GM23248 (cell line): ENCODE data around the gene FRRS1L. TPM values are rescaled to one million over a fixed set of nuclear protein-coding genes. Genes with fewer than 3 reads are reported as not detected.

Experiments
- DNase-seq: peaks from one replicate; pipeline ENCODE4 v3.0.0-alpha.2; 2015
- H2AFZ ChIP-seq: fragments of 200-600 bp; sonication (generic); 2 replicates; pipeline ENCODE4 v1.6.1; 2016; ENCODE audit warnings: antibody characterized with exemption
- H3F3A ChIP-seq: fragments of 200-600 bp; sonication (generic); 2 replicates; pipeline ENCODE4 v1.6.1; 2016; ENCODE audit warnings: mild to moderate bottlenecking, antibody characterized with exemption, mixed run types; ENCODE audit not compliant: insufficient read depth
- H3K27ac ChIP-seq: fragments of 200-600 bp; sonication (generic); 2 replicates; pipeline ENCODE4 v1.5.1; 2016; ENCODE audit warnings: mild to moderate bottlenecking
- H3K27me3 ChIP-seq: fragments of 200-600 bp; sonication (generic); replicated peaks from 2 replicates; pipeline ENCODE4 v1.6.1; 2016; ENCODE audit warnings: mild to moderate bottlenecking; ENCODE audit not compliant: insufficient read depth
- H3K36me3 ChIP-seq: fragments of 200-600 bp; sonication (generic); 2 replicates; pipeline ENCODE4 v1.6.1; 2016; ENCODE audit warnings: low read depth, mild to moderate bottlenecking
- H3K4me1 ChIP-seq: fragments of 200-600 bp; sonication (generic); 2 replicates; pipeline ENCODE4 v1.6.1; 2016; ENCODE audit warnings: mild to moderate bottlenecking; ENCODE audit not compliant: insufficient read depth
- H3K4me2 ChIP-seq: fragments of 200-600 bp; sonication (generic); one replicate; pipeline ENCODE4 v1.6.1; 2016; ENCODE audit warnings: mild to moderate bottlenecking; ENCODE audit not compliant: unreplicated experiment
- H3K4me3 ChIP-seq: fragments of 200-600 bp; sonication (generic); 2 replicates; pipeline ENCODE4 v1.5.1; 2016; ENCODE audit warnings: mild to moderate bottlenecking
- H3K79me2 ChIP-seq: fragments of 200-600 bp; sonication (generic); 2 replicates; pipeline ENCODE4 v1.6.1; 2016; ENCODE audit warnings: mild to moderate bottlenecking; ENCODE audit not compliant: insufficient read depth
- H3K9ac ChIP-seq: fragments of 200-600 bp; sonication (generic); 2 replicates; pipeline ENCODE4 v1.6.1; 2016; ENCODE audit warnings: mild to moderate bottlenecking
- H3K9me2 ChIP-seq: fragments of 200-600 bp; sonication (generic); 2 replicates; pipeline ENCODE4 v1.6.1; 2016; ENCODE audit warnings: mixed run types, mild to moderate bottlenecking, moderate library complexity; ENCODE audit not compliant: insufficient read depth
- H3K9me3 ChIP-seq: fragments of 200-600 bp; sonication (generic); one replicate; pipeline ENCODE4 v1.6.1; 2017; ENCODE audit warnings: low read depth
- H4K20me1 ChIP-seq: fragments of 200-600 bp; sonication (generic); 2 replicates; pipeline ENCODE4 v1.6.0; 2016; ENCODE audit not compliant: insufficient read depth
- EZH2 ChIP-seq: fragments of 200-600 bp; sonication (generic); IDR thresholded peaks from 2 replicates; pipeline ENCODE4 v1.6.1; 2018; ENCODE audit warnings: antibody characterized with exemption, mild to moderate bottlenecking; ENCODE audit not compliant: insufficient read depth, poor library complexity, severe bottlenecking
- EZH2phosphoT487 ChIP-seq: fragments of 200-600 bp; sonication (generic); IDR thresholded peaks from 2 replicates; pipeline ENCODE4 v1.6.1; 2018; ENCODE audit warnings: antibody characterized with exemption, moderate library complexity, mild to moderate bottlenecking, low read depth; ENCODE audit not compliant: insufficient read depth
- WGBS, 2 experiments: methylation state at CpG; one replicate each; pipeline ENCODE4 v1.1.6; 2015 to 2017; ENCODE audit warnings: low lambda C conversion rate in 2 of 2, low coverage in 1 of 2; ENCODE audit errors: missing lambda C conversion rate in 2 of 2; 5-methylcytosine and 5-hydroxymethylcytosine counted together
- in situ Hi-C: fragments of 300-500 bp; cut with MboI; formaldehyde crosslinking; loops from 2 replicates; pipeline ENCODE4 v1.15.0; 2020
- polyA plus RNA-seq: library from polyadenylated mRNA; unstranded; fragments of >200 nt; fragmentation: Nextera tagmentation; extraction: Ambion mirVana; gene quantifications from 2 replicates; pipeline ENCODE4 v1.2.1, GENCODE V29; 2016
- small RNA-seq: library from RNA; depleted of rRNA; stranded (forward); fragments of <200 nt; gene quantifications from one replicate; pipeline ENCODE3, GENCODE V24; 2014; ENCODE audit warnings: low read depth, low replicate concordance
- total RNA-seq: library from RNA; depleted of rRNA; stranded (reverse); fragments of >200 nt; shearing (Covaris generic); gene quantifications from 2 replicates; pipeline ENCODE4 v1.2.3, GENCODE V29; 2014; rRNA removed

Gene FRRS1L
- total and polyA plus RNA-seq, 2 experiments from 2014 or later: not detected

- no peak overlapping the region for H3K4me2 ChIP-seq
- H4K20me1 ChIP-seq: no peaks in the 10 kb centered on the region
- in situ Hi-C loops: no loop called here
- H3K9ac ChIP-seq: no peak overlapping the region
- H2AFZ ChIP-seq: no peak overlapping the region
- no peak for TF ChIP-seq EZH2phosphoT487
- TF ChIP-seq EZH2: no peak
- no peak overlapping the region for H3K27ac ChIP-seq
- no peaks in the 10 kb centered on the region for H3K9me2 ChIP-seq
- no peaks in the 10 kb centered on the region for H3K27me3 ChIP-seq
- H3F3A ChIP-seq: no peaks in the 10 kb centered on the region
- 0 out of 2 replicates have a peak, but pooled peaks cover 11% of the 10 kb centered on the region for H3K79me2 ChIP-seq
- H3K4me3 ChIP-seq: no peak overlapping the region
- WGBS, 2 experiments: 57 to 60% methylated on average over 2 of the region's 2 CpGs
- H3K4me1 ChIP-seq: no peaks in the 10 kb centered on the region
- H3K36me3 ChIP-seq: peaks cover 46% of the 10 kb centered on the region
- DNase-seq: no peak
- no peaks in the 10 kb centered on the region for H3K9me3 ChIP-seq
Observed at GRCh38 chr9:109082091-109082620, 84.9 kb downstream of the FRRS1L start.

Small RNAs within 50 kb of the gene (small RNA-seq; reads per million reads assigned to genes)
- not detected for gene RNU6-984P

Other genes with a start within 250 kb of the FRRS1L start
- 24.1 and 27.8 TPM in 2 replicates for gene ELP1, start 233.1 kb downstream of the FRRS1L start, total RNA-seq
- gene ELP1, start 233.1 kb downstream of the FRRS1L start, polyA plus RNA-seq: 14.5 and 17.5 TPM in 2 replicates
- gene ABITRAM, start 232.8 kb downstream of the FRRS1L start, total RNA-seq: 10.4 and 12.9 TPM in 2 replicates
- gene ABITRAM, start 232.8 kb downstream of the FRRS1L start, polyA plus RNA-seq: 24.5 and 28.8 TPM in 2 replicates
- 97.9 and 103 TPM in 2 replicates for gene CTNNAL1, start 153.8 kb downstream of the FRRS1L start, total RNA-seq
- 111 and 119 TPM in 2 replicates for gene CTNNAL1, start 153.8 kb downstream of the FRRS1L start, polyA plus RNA-seq
- gene TMEM245, start 47.3 kb downstream of the FRRS1L start, total RNA-seq: 30.2 and 43.8 TPM in 2 replicates
- 20.7 and 20.8 TPM in 2 replicates for gene TMEM245, start 47.3 kb downstream of the FRRS1L start, polyA plus RNA-seq
- 0.76 and 1.0 TPM in 2 replicates for gene EPB41L4B, start 153.8 kb upstream of the FRRS1L start, total RNA-seq
- 0.33 and 0.43 TPM in 2 replicates for gene EPB41L4B, start 153.8 kb upstream of the FRRS1L start, polyA plus RNA-seq